DOHH2 (cell line): ENCODE results near the gene CGNL1.

Experiments used
- CTCF ChIP-seq: fragments of 200-600 bp; sonication (generic); IDR thresholded peaks from one replicate; pipeline ENCODE4 v1.5.1; 2014; ENCODE audit warnings: antibody characterized with exemption, mild to moderate bottlenecking, low read depth, low read length; ENCODE audit not compliant: poor library complexity, severe bottlenecking
- EZH2phosphoT487 ChIP-seq: fragments of 200-600 bp; sonication (generic); IDR thresholded peaks from 2 replicates; pipeline ENCODE4 v1.6.1; 2017; ENCODE audit warnings: borderline replicate concordance, mild to moderate bottlenecking, antibody characterized with exemption, low read length, moderate library complexity, mixed read lengths

- no peak for TF ChIP-seq CTCF
- no peak for TF ChIP-seq EZH2phosphoT487
Observed at GRCh38 chr15:57328479-57328878, 47.8 kb upstream of the CGNL1 start.
